Ascending aorta (tissue), 2 donors: ENCODE results near the gene PXDN. TPM values are rescaled to one million over a fixed set of nuclear protein-coding genes. Genes with fewer than 3 reads are reported as not detected.

Experiments
- DNase-seq, 2 donors: peaks; one replicate each; pipeline ENCODE4 v3.0.0-alpha.2; 2019; ENCODE audit warnings: low spot score in 2 of 2
- H3K27ac ChIP-seq, 2 donors: fragments of 200-600 bp; sonication (generic); one replicate each; pipeline ENCODE4 v1.5.1; 2016 to 2017; ENCODE audit warnings: mild to moderate bottlenecking in 1 of 2
- H3K27me3 ChIP-seq: fragments of 200-600 bp; sonication (generic); one replicate; pipeline ENCODE4 v1.5.1; 2017
- H3K36me3 ChIP-seq, 2 donors: fragments of 200-600 bp; sonication (generic); one replicate each; pipeline ENCODE4 v1.5.1; 2016
- H3K4me1 ChIP-seq, 2 donors: fragments of 200-600 bp; sonication (generic); one replicate each; pipeline ENCODE4 v1.5.1; 2016 to 2017; ENCODE audit warnings: mild to moderate bottlenecking in 1 of 2
- H3K4me3 ChIP-seq, 2 donors: fragments of 200-600 bp; sonication (generic); one replicate each; pipeline ENCODE4 v1.5.1; 2016 to 2017; ENCODE audit warnings: mild to moderate bottlenecking in 1 of 2
- H3K9me3 ChIP-seq, 2 donors: fragments of 200-600 bp; sonication (generic); one replicate each; pipeline ENCODE4 v1.5.1; 2016
- intact Hi-C: fragments of 100-400 bp; cut with DNase I; formaldehyde crosslinking; loops from one replicate; pipeline ENCODE4 v1.15.1; 2023
- total RNA-seq: library from RNA; depleted of rRNA; stranded (reverse); fragments of >200 nt; gene quantifications from one replicate; pipeline ENCODE4 v1.1.0, GENCODE V29; 2016
- TF ChIP-seq, protein P1 (sequence below), 3 experiments: fragments of 200-600 bp in 2 of 3; fragments of 450-650 bp in 1 of 3; sonication (generic) in 2 of 3; IDR thresholded peaks; one replicate each; pipeline ENCODE4 v1.5.1; 2016 to 2019; ENCODE audit warnings: antibody characterized with exemption in 3 of 3, mild to moderate bottlenecking in 1 of 3, moderate library complexity in 1 of 3

PXDN gene
- total RNA-seq, 1 donor from 2014 or later = 188 TPM

- Histone ChIP-seq H3K9me3 (no peaks in the 10 kb centered on the region), H3K4me1 (peaks cover 0 to 2% of the 10 kb centered on the region in 2 donors), H3K27me3 (no peaks in the 10 kb centered on the region), H3K36me3 (no peaks in the 10 kb centered on the region), H3K4me3 (no peak overlapping the region), H3K27ac (no peak overlapping the region)
- TF ChIP-seq, protein P1, sequence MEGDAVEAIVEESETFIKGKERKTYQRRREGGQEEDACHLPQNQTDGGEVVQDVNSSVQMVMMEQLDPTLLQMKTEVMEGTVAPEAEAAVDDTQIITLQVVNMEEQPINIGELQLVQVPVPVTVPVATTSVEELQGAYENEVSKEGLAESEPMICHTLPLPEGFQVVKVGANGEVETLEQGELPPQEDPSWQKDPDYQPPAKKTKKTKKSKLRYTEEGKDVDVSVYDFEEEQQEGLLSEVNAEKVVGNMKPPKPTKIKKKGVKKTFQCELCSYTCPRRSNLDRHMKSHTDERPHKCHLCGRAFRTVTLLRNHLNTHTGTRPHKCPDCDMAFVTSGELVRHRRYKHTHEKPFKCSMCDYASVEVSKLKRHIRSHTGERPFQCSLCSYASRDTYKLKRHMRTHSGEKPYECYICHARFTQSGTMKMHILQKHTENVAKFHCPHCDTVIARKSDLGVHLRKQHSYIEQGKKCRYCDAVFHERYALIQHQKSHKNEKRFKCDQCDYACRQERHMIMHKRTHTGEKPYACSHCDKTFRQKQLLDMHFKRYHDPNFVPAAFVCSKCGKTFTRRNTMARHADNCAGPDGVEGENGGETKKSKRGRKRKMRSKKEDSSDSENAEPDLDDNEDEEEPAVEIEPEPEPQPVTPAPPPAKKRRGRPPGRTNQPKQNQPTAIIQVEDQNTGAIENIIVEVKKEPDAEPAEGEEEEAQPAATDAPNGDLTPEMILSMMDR (IDR thresholded peaks at IDR 0.05) = no peak
- DNase-seq = peak in 1 of 2 donors; percentile 58
- intact Hi-C loops = no loop called here
These were observed 146.1 kb downstream of the PXDN start for GRCh38 chr2:1598041-1598710.

GRCh38 chr2:1595274-1595673 lies 149.0 kb downstream of the PXDN start:
- Histone ChIP-seq H3K27me3 (no peaks in the 10 kb centered on the region), H3K4me3 (no peak overlapping the region), H3K36me3 (no peaks in the 10 kb centered on the region), H3K27ac (no peak overlapping the region), H3K4me1 (peaks cover 0 to 9% of the 10 kb centered on the region in 2 donors), H3K9me3 (no peaks in the 10 kb centered on the region)
- intact Hi-C loops = no loop called here
- DNase-seq = peak in 1 of 2 donors; percentile 40
- TF ChIP-seq, protein P1 (IDR thresholded peaks at IDR 0.05) = no peak

GRCh38 chr2:1594373-1595171 lies 149.7 kb downstream of the PXDN start:
- no peak overlapping the region for H3K4me3 ChIP-seq
- no peaks in the 10 kb centered on the region for H3K27me3 ChIP-seq
- peak in 1 of 2 donors; percentile 34 for DNase-seq
- no peaks in the 10 kb centered on the region for H3K36me3 ChIP-seq
- H3K9me3 ChIP-seq = no peaks in the 10 kb centered on the region
- intact Hi-C loops = loop anchor here (5.0 kb wide), 2 partner anchors 33 to 48 kb away; no protein-coding TSS in a partner anchor
- H3K27ac ChIP-seq = no peak overlapping the region
- TF ChIP-seq, protein P1 (IDR thresholded peaks at IDR 0.05) = no peak
- peaks cover 0 to 9% of the 10 kb centered on the region in 2 donors for H3K4me1 ChIP-seq

DNA sequence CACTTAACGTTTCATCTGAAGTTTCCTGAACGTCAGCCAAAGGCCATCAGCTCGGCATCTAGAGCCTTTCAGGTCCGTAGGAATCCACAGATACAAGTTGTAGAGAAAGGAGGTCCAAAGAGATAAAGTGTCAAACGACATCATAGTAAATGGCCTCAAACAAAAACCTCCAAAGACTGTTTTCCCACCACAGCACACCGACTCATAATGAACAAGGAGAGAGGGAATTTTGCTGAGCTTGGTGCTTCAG lies 150.3 kb downstream of the PXDN start:
- Histone ChIP-seq H3K36me3 (no peaks in the 10 kb centered on the region), H3K4me3 (no peak overlapping the region), H3K27ac (no peak overlapping the region), H3K27me3 (no peaks in the 10 kb centered on the region), H3K4me1 (peaks cover 0 to 9% of the 10 kb centered on the region in 2 donors), H3K9me3 (no peaks in the 10 kb centered on the region)
- TF ChIP-seq, protein P1 (IDR thresholded peaks at IDR 0.05) = no peak
- intact Hi-C loops = loop anchor here (5.0 kb wide), 2 partner anchors 33 to 48 kb away; no protein-coding TSS in a partner anchor
- no peak for DNase-seq

DNA sequence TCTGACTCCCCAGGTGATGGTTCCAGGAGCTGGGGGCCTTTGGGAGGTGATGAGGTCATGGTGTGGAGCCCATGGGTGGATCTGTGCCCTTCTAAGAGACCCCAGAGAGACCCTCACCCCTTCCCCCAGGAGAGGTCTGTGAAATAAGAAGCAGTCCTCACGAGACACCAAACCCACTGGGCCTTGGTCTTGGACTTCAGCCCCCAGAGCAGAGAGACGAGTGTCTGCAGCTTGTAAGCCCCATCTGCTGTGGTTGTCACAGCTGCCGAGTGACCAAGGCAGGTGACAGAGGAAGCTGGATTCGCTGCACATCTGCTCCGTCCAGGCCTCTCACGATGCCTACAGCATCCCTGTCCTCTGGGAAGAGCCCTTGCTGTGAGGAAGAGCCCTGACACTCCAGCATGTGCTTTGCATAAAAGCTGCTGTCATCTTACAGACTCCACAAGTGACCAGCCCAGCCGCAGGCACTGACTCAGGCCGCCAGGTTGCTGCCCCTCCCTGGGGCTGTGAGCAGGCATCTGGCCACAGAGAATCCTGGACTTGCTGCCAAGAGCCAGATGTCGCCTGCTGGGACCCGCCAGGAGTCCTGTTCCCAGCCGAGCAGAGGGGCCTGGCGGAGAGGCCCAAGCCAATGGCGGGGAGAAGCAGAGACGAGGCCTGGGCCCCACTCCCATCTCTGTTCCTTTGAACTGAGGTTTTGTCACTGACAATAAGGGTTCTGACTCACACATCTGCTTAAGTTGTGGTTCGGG lies 150.8 kb downstream of the PXDN start:
- peak in 1 of 2 donors; percentile 62 for DNase-seq
- Histone ChIP-seq H3K36me3 (no peaks in the 10 kb centered on the region), H3K9me3 (no peaks in the 10 kb centered on the region), H3K4me3 (no peak overlapping the region), H3K4me1 (peaks cover 0 to 9% of the 10 kb centered on the region in 2 donors), H3K27ac (no peak overlapping the region), H3K27me3 (no peaks in the 10 kb centered on the region)
- intact Hi-C loops = loop anchor here (2.0 to 5.0 kb wide), 4 partner anchors 34 to 223 kb away; no protein-coding TSS in a partner anchor
- TF ChIP-seq, protein P1 (IDR thresholded peaks at IDR 0.05) = no peak
